Measurements from ENCODE around the gene PARD3.

- TF ChIP-seq EZH2phosphoT487 (IDR thresholded peaks at IDR 0.05; ENCODE audit: borderline replicate concordance, low read length) (no peak), CTCF (IDR thresholded peaks at IDR 0.05; ENCODE audit: low read depth, low read length, poor library complexity, severe bottlenecking) (no peak)
These were observed 654.5 kb downstream of the PARD3 start for GRCh38 chr10:34160595-34160994.
